ENCODE results near the gene TTLL12. TPM values are rescaled to one million over a fixed set of nuclear protein-coding genes. Genes with fewer than 3 reads are reported as not detected.

TTLL12 gene
- total and polyA plus RNA-seq, 2 experiments from 2014 or later, result 46.7 to 147 TPM

DNA sequence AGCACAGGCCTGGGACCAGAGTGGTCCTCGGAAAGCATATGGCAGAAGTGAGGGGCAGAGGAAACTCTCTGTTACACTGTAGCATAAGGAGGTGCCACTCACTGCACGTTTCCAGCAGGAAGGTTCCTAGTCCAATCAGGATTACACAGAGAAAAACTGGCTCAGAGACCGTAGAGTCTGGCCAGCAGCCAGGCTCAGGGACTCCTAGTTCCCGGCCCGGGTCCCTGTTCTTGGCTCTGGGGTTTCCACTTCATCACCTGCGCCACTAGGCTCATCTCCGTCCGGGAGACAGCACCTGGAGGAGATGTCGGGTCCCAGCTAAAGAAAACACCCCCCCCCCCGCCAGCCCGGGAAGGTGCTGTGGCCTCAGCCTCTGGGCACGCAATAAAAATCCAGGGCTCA lies 1.1 kb downstream of the TTLL12 start (continued):
- TF ChIP-seq, protein P1, sequence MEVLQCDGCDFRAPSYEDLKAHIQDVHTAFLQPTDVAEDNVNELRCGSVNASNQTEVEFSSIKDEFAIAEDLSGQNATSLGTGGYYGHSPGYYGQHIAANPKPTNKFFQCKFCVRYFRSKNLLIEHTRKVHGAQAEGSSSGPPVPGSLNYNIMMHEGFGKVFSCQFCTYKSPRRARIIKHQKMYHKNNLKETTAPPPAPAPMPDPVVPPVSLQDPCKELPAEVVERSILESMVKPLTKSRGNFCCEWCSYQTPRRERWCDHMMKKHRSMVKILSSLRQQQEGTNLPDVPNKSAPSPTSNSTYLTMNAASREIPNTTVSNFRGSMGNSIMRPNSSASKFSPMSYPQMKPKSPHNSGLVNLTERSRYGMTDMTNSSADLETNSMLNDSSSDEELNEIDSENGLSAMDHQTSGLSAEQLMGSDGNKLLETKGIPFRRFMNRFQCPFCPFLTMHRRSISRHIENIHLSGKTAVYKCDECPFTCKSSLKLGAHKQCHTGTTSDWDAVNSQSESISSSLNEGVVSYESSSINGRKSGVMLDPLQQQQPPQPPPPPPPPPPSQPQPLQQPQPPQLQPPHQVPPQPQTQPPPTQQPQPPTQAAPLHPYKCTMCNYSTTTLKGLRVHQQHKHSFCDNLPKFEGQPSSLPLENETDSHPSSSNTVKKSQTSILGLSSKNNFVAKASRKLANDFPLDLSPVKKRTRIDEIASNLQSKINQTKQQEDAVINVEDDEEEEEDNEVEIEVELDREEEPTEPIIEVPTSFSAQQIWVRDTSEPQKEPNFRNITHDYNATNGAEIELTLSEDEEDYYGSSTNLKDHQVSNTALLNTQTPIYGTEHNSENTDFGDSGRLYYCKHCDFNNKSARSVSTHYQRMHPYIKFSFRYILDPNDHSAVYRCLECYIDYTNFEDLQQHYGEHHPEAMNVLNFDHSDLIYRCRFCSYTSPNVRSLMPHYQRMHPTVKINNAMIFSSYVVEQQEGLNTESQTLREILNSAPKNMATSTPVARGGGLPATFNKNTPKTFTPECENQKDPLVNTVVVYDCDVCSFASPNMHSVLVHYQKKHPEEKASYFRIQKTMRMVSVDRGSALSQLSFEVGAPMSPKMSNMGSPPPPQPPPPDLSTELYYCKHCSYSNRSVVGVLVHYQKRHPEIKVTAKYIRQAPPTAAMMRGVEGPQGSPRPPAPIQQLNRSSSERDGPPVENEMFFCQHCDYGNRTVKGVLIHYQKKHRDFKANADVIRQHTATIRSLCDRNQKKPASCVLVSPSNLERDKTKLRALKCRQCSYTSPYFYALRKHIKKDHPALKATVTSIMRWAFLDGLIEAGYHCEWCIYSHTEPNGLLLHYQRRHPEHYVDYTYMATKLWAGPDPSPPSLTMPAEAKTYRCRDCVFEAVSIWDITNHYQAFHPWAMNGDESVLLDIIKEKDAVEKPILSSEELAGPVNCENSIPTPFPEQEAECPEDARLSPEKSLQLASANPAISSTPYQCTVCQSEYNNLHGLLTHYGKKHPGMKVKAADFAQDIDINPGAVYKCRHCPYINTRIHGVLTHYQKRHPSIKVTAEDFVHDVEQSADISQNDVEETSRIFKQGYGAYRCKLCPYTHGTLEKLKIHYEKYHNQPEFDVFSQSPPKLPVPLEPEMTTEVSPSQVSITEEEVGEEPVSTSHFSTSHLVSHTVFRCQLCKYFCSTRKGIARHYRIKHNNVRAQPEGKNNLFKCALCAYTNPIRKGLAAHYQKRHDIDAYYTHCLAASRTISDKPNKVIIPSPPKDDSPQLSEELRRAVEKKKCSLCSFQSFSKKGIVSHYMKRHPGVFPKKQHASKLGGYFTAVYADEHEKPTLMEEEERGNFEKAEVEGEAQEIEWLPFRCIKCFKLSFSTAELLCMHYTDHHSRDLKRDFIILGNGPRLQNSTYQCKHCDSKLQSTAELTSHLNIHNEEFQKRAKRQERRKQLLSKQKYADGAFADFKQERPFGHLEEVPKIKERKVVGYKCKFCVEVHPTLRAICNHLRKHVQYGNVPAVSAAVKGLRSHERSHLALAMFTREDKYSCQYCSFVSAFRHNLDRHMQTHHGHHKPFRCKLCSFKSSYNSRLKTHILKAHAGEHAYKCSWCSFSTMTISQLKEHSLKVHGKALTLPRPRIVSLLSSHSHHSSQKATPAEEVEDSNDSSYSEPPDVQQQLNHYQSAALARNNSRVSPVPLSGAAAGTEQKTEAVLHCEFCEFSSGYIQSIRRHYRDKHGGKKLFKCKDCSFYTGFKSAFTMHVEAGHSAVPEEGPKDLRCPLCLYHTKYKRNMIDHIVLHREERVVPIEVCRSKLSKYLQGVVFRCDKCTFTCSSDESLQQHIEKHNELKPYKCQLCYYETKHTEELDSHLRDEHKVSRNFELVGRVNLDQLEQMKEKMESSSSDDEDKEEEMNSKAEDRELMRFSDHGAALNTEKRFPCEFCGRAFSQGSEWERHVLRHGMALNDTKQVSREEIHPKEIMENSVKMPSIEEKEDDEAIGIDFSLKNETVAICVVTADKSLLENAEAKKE (CRISPR knock-in tag; IDR thresholded peaks at IDR 0.05), result no peak
- TF ChIP-seq, protein P2, sequence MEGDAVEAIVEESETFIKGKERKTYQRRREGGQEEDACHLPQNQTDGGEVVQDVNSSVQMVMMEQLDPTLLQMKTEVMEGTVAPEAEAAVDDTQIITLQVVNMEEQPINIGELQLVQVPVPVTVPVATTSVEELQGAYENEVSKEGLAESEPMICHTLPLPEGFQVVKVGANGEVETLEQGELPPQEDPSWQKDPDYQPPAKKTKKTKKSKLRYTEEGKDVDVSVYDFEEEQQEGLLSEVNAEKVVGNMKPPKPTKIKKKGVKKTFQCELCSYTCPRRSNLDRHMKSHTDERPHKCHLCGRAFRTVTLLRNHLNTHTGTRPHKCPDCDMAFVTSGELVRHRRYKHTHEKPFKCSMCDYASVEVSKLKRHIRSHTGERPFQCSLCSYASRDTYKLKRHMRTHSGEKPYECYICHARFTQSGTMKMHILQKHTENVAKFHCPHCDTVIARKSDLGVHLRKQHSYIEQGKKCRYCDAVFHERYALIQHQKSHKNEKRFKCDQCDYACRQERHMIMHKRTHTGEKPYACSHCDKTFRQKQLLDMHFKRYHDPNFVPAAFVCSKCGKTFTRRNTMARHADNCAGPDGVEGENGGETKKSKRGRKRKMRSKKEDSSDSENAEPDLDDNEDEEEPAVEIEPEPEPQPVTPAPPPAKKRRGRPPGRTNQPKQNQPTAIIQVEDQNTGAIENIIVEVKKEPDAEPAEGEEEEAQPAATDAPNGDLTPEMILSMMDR (conservative IDR thresholded peaks at IDR 0.05; ENCODE audit: low read depth in 2 of 2), result no peak
- TF ChIP-seq ZNF331 (CRISPR knock-in tag; IDR thresholded peaks at IDR 0.05; ENCODE audit: low read depth) (no peak), JUNB (IDR thresholded peaks at IDR 0.05; ENCODE audit: unreplicated experiment) (no peak), STAT1 (IDR thresholded peaks at IDR 0.05; ENCODE audit: unreplicated experiment) (no peak)
- TF ChIP-seq, protein P3, sequence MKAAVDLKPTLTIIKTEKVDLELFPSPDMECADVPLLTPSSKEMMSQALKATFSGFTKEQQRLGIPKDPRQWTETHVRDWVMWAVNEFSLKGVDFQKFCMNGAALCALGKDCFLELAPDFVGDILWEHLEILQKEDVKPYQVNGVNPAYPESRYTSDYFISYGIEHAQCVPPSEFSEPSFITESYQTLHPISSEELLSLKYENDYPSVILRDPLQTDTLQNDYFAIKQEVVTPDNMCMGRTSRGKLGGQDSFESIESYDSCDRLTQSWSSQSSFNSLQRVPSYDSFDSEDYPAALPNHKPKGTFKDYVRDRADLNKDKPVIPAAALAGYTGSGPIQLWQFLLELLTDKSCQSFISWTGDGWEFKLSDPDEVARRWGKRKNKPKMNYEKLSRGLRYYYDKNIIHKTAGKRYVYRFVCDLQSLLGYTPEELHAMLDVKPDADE (IDR thresholded peaks at IDR 0.05), result no peak

Data from GM23338 (cell line).